ENCODE measurements around the gene CALML3.

DNA sequence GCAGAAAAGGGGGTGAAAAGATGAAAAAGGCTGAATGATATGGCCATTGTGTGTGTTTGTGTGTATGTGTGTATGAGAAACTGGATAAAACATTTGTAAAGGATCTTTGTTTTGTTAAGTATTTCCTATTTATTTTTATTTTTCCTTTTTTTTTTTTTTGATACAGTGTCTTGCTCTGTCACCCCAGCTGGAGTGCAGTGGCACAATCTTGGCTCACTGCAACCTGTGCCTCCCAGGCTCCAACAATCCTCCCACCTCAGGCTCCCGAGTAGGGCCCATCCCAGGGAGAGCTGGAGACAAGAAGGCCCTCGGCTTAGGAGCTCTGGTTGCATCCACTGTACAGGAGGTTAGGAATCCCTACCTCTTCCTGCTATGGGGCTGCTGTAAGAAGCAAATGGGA, 18.5 kb upstream of the CALML3 start:
- no peak for TF ChIP-seq CTCF (conservative IDR thresholded peaks at IDR 0.05; ENCODE audit: low read depth, low read length)
- no peak for TF ChIP-seq EZH2 (IDR thresholded peaks at IDR 0.05; ENCODE audit: borderline replicate concordance, low read depth, low read length, poor library complexity, severe bottlenecking)

Measured in A673 (cell line).